Neural cell (in vitro differentiated cells): Measurements from ENCODE around the gene APPBP2. TPM values are rescaled to one million over a fixed set of nuclear protein-coding genes. Genes with fewer than 3 reads are reported as not detected.
"Not testable (repeated sequence)": the region's sequence is repeated elsewhere in the genome, so short reads cannot be mapped to it uniquely, and the experiment has no call there.

Experiments
- H2AFZ ChIP-seq: fragments of 200-600, 300-800 bp; sonication (generic), shearing (Covaris generic); 2 replicates; pipeline ENCODE4 v1.6.0; 2014; ENCODE audit warnings: low read depth, mild to moderate bottlenecking, antibody characterized with exemption, low read length, moderate library complexity
- H3F3A ChIP-seq: fragments of 200-600 bp; shearing (Covaris generic); 2 replicates; pipeline ENCODE4 v1.6.1; 2016; ENCODE audit warnings: mild to moderate bottlenecking, moderate library complexity, mixed read lengths, antibody characterized with exemption, low read length; ENCODE audit not compliant: insufficient read depth, poor library complexity, severe bottlenecking
- H3K27ac ChIP-seq: fragments of 200-600, 300-800 bp; sonication (generic), shearing (Covaris generic); 2 replicates; pipeline ENCODE4 v1.5.1; 2014; ENCODE audit warnings: mild to moderate bottlenecking, low read length, moderate library complexity
- H3K27me3 ChIP-seq: fragments of 300-800, 200-600 bp; sonication (generic), shearing (Covaris generic); 2 replicates; pipeline ENCODE4 v1.6.0; 2014; ENCODE audit warnings: mild to moderate bottlenecking, low read depth, low read length, moderate library complexity; ENCODE audit not compliant: insufficient read depth
- H3K36me3 ChIP-seq: fragments of 300-800, 200-600 bp; sonication (generic), shearing (Covaris generic); 2 replicates; pipeline ENCODE4 v1.5.1; 2014; ENCODE audit warnings: mild to moderate bottlenecking, antibody characterized with exemption, low read length, moderate library complexity; ENCODE audit not compliant: insufficient read depth
- H3K4me2 ChIP-seq: fragments of 300-800, 200-600 bp; sonication (generic), shearing (Covaris generic); 2 replicates; pipeline ENCODE4 v1.6.0; 2014; ENCODE audit warnings: mild to moderate bottlenecking, low read length
- H3K4me3 ChIP-seq: fragments of 300-800, 200-600 bp; sonication (generic), shearing (Covaris generic); 2 replicates; pipeline ENCODE4 v1.5.1; 2014; ENCODE audit warnings: mild to moderate bottlenecking, low read length, moderate library complexity
- H3K79me2 ChIP-seq: fragments of 200-600 bp; shearing (Covaris generic); replicated peaks from 2 replicates; pipeline ENCODE4 v1.6.0; 2014; ENCODE audit warnings: mild to moderate bottlenecking, low read length, moderate library complexity; ENCODE audit not compliant: insufficient read depth
- H3K9ac ChIP-seq: fragments of 300-800, 200-600 bp; sonication (generic), shearing (Covaris generic); 2 replicates; pipeline ENCODE4 v1.6.1; 2016; ENCODE audit warnings: mild to moderate bottlenecking, low read length, mixed read lengths
- H3K9me2 ChIP-seq: fragments of 200-600 bp; shearing (Covaris generic); 2 replicates; pipeline ENCODE4 v1.6.1; 2016; ENCODE audit warnings: mild to moderate bottlenecking, low read length, mixed read lengths; ENCODE audit not compliant: insufficient read depth
- H3K9me3 ChIP-seq: fragments of 200-600, 300-800 bp; sonication (generic), shearing (Covaris generic); 2 replicates; pipeline ENCODE4 v1.6.1; 2016; ENCODE audit warnings: mild to moderate bottlenecking, mixed run types, low read length, moderate library complexity, mixed read lengths
- H4K20me1 ChIP-seq: fragments of 200-600 bp; shearing (Covaris generic); 2 replicates; pipeline ENCODE4 v1.6.1; 2016; ENCODE audit warnings: mild to moderate bottlenecking, mixed run types; ENCODE audit not compliant: insufficient read depth
- CTCF ChIP-seq: fragments of 450-650 bp; IDR thresholded peaks from 2 replicates; pipeline ENCODE4 v1.5.1; 2014; ENCODE audit warnings: antibody characterized with exemption, mild to moderate bottlenecking, moderate library complexity; ENCODE audit not compliant: poor library complexity, severe bottlenecking
- EP300 ChIP-seq: fragments of 450-650 bp; conservative IDR thresholded peaks from 2 replicates; pipeline ENCODE4 v1.6.1; 2014; ENCODE audit warnings: antibody characterized with exemption, mild to moderate bottlenecking, moderate library complexity; ENCODE audit not compliant: poor library complexity, severe bottlenecking
- EZH2 ChIP-seq: fragments of 200-600, 300-800 bp; shearing (Covaris generic), sonication (generic); IDR thresholded peaks from 2 replicates; pipeline ENCODE4 v1.6.1; 2014; ENCODE audit warnings: antibody characterized with exemption, low read length, borderline replicate concordance, mild to moderate bottlenecking; ENCODE audit not compliant: insufficient read depth, poor library complexity, severe bottlenecking
- MXI1 ChIP-seq: fragments of 450-650 bp; conservative IDR thresholded peaks from 2 replicates; pipeline ENCODE4 v1.6.1; 2014; ENCODE audit warnings: antibody characterized with exemption, mild to moderate bottlenecking; ENCODE audit not compliant: poor library complexity, severe bottlenecking
- POLR2AphosphoS5 ChIP-seq: IDR thresholded peaks from 2 replicates; pipeline ENCODE4 v1.6.1; 2012
- RAD21 ChIP-seq: fragments of 450-650 bp; conservative IDR thresholded peaks from 2 replicates; pipeline ENCODE4 v1.6.1; 2014; ENCODE audit warnings: antibody characterized with exemption, mild to moderate bottlenecking, moderate library complexity
- REST ChIP-seq: IDR thresholded peaks from 2 replicates; pipeline ENCODE4 v1.6.1; 2012; ENCODE audit warnings: borderline replicate concordance
- SMC3 ChIP-seq: fragments of 450-650 bp; conservative IDR thresholded peaks from 2 replicates; pipeline ENCODE4 v1.6.1; 2014; ENCODE audit warnings: antibody characterized with exemption, mild to moderate bottlenecking, moderate library complexity; ENCODE audit not compliant: poor library complexity
- TAF1 ChIP-seq: IDR thresholded peaks from 2 replicates; pipeline ENCODE4 v1.6.1; 2012; ENCODE audit warnings: low read depth
- polyA plus RNA-seq: library from polyadenylated mRNA; depleted of rRNA; stranded (reverse); fragments of >200 nt; gene quantifications from 2 replicates; pipeline ENCODE4 v1.2.3, GENCODE V29; 2014

The APPBP2 gene
- polyA plus RNA-seq, 1 donor from 2014 or later = 40.4 TPM

- not testable (repeated sequence) for H3F3A ChIP-seq, H3K36me3 ChIP-seq, H3K4me2 ChIP-seq, H3K4me3 ChIP-seq, H4K20me1 ChIP-seq, H3K9me3 ChIP-seq, H3K9me2 ChIP-seq, H2AFZ ChIP-seq, H3K79me2 ChIP-seq, H3K9ac ChIP-seq, H3K27ac ChIP-seq, H3K27me3 ChIP-seq
These were observed 95.5 kb downstream of the APPBP2 start for GRCh38 chr17:60430561-60430960.

GRCh38 chr17:60428491-60428890, 97.6 kb downstream of the APPBP2 start:
- H3K9me3 ChIP-seq, H4K20me1 ChIP-seq, H2AFZ ChIP-seq, H3K79me2 ChIP-seq, H3K4me2 ChIP-seq, H3F3A ChIP-seq, H3K4me3 ChIP-seq, H3K9ac ChIP-seq, H3K36me3 ChIP-seq, H3K27me3 ChIP-seq, H3K9me2 ChIP-seq, H3K27ac ChIP-seq: not testable (repeated sequence)

- H3K36me3 ChIP-seq = no peaks in the 10 kb centered on the region
- H3K27ac ChIP-seq = no peak overlapping the region
- H3K9me3 ChIP-seq = no peaks in the 10 kb centered on the region
- H3K9ac ChIP-seq = no peak overlapping the region
- H3K79me2 ChIP-seq = no peaks in the 10 kb centered on the region
- H3K4me2 ChIP-seq = no peak overlapping the region
- H3K9me2 ChIP-seq = no peaks in the 10 kb centered on the region
- TF ChIP-seq SMC3 = no peak
- no peak for TF ChIP-seq POLR2AphosphoS5
- TF ChIP-seq TAF1 = no peak
- TF ChIP-seq CTCF = no peak
- no peak for TF ChIP-seq MXI1
- no peak for TF ChIP-seq EZH2
- no peak for TF ChIP-seq REST
- no peak for TF ChIP-seq EP300
- TF ChIP-seq RAD21 = no peak
- H3K27me3 ChIP-seq = no peaks in the 10 kb centered on the region
- H3F3A ChIP-seq = no peaks in the 10 kb centered on the region
- H3K4me3 ChIP-seq = no peak overlapping the region
- no peak overlapping the region for H2AFZ ChIP-seq
- H4K20me1 ChIP-seq = no peaks in the 10 kb centered on the region
These were observed 99.4 kb downstream of the APPBP2 start for GRCh38 chr17:60426596-60426995.
